Neural progenitor cell (in vitro differentiated cells): ENCODE data around the gene CEP295NL.
A peak's percentile ranks its signal among the peaks of the same experiment; 100 is the strongest.

ENCODE experiments used
- CTCF ChIP-seq: fragments of 200-600 bp; sonication (generic); IDR thresholded peaks from 2 replicates; pipeline ENCODE4 v1.5.1; 2017; ENCODE audit warnings: antibody characterized with exemption, mild to moderate bottlenecking
- EZH2 ChIP-seq: fragments of 200-600 bp; sonication (generic); IDR thresholded peaks from 2 replicates; pipeline ENCODE4 v1.6.1; 2017; ENCODE audit warnings: antibody characterized with exemption, mild to moderate bottlenecking, moderate library complexity

GRCh38 chr17:78883533-78884131, 19.4 kb downstream of the CEP295NL start:
- TF ChIP-seq CTCF (peak; percentile 7), EZH2 (no peak)
